ENCODE measurements around the gene CFAP46. TPM values are rescaled to one million over a fixed set of nuclear protein-coding genes. Genes with fewer than 3 reads are reported as not detected.

CFAP46 gene
- total RNA-seq, 1 experiment from 2014 or later, result 0.21 TPM

DNA sequence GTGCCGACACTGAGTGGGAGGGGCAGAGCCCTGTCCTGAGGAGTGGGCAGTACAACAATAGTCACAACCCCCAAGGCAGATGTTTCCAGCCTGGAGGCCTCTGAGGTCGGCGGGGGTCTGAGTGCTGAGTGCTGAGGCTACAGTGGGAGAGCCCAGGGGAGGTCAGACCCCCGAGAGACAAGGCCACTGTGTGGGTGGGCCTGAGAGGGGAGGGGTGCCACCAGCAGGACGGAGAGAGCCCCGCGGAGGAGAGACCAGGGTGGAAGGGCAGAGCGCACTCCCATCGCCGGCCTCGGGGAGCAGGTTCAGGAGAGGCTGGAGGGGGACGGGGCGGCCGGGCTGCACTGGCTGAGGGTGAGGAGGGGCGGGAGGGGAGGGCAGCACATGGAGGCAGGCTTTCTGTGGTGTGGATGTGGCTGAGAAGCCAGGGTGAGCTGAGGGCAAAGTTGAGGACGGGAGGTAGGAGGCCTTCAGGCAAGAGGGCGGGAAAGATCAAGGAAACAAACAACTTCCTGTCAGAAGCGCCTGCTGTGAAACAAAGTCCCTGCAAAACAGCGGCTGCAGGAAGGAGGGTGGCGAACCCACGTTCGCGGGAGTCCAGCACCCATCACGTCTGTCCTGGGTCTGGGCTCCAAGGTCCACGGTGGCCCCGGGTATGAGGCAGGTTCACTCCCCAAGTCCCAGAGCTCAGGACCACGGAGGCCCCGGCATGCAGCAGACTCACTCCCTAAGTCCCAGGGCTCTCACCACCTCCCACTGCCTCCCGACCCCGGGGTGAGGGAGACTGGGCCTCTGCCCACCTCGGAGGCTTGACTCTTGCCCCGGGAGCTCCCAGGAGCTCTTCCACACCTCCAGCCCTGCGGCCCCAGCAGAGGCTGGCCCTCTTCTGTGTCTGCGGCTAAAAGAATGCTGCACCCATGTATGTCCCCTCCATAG lies 79.6 kb downstream of the CFAP46 start:
- no peak overlapping the region for H3K4me3 ChIP-seq
- H3K9me3 ChIP-seq (replicated peaks), result no peaks in the 10 kb centered on the region
- no peaks in the 10 kb centered on the region for H3K36me3 ChIP-seq
- H3K27ac ChIP-seq, result no peak overlapping the region
- no peaks in the 10 kb centered on the region for H3K4me1 ChIP-seq (replicated peaks)
- peak in 1 of 2 experiments; percentile 42 for DNase-seq (ENCODE audit: low read depth in 1 of 2, low spot score in 2 of 2)
- no peaks in the 10 kb centered on the region for H3K27me3 ChIP-seq (replicated peaks)

- peak in 1 of 2 experiments; percentile 45 for DNase-seq (ENCODE audit: low read depth in 1 of 2, low spot score in 2 of 2)
- H3K4me3 ChIP-seq, result no peak overlapping the region
- no peaks in the 10 kb centered on the region for H3K36me3 ChIP-seq
- H3K9me3 ChIP-seq (replicated peaks), result no peaks in the 10 kb centered on the region
- H3K4me1 ChIP-seq (replicated peaks), result no peaks in the 10 kb centered on the region
- no peaks in the 10 kb centered on the region for H3K27me3 ChIP-seq (replicated peaks)
- no peak overlapping the region for H3K27ac ChIP-seq
Measured at GRCh38 chr10:132861884-132862461, 80.4 kb downstream of the CFAP46 start.

DNA sequence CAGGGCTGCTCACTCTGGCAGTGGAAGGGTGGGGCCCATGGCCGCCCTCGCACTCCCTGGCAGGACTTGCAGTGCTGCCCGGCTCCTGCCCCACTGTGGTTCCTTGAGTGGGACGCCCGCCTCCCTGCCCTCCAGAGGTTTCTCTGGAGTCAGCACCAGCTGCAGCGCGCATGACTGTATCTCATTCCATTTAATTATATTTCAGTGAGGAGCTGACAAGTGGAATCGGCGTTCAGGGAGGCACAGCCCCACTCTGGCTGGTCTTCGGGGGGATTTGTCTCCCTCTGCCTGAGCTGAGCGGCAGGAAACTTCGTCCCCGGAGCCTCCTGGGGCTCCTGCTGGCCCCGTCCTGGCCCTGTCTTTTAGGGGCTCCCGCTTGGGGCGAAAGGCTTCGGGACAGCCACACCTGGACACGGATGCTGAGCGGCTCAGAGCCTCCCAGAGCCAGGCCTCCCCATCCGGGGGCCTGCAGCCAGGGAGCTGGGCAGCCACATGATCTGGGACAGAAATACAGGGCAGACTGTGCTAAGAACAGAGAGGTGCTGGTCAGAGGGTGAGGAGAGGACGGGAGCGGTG lies 81.2 kb downstream of the CFAP46 start:
- Histone ChIP-seq H3K36me3 (no peaks in the 10 kb centered on the region), H3K9me3 (replicated peaks) (no peaks in the 10 kb centered on the region), H3K4me3 (no peak overlapping the region), H3K27me3 (replicated peaks) (no peaks in the 10 kb centered on the region), H3K4me1 (replicated peaks) (no peaks in the 10 kb centered on the region), H3K27ac (no peak overlapping the region)
- DNase-seq (ENCODE audit: low read depth in 1 of 2, low spot score in 2 of 2), result no peak

GRCh38 chr10:132860532-132860931 lies 81.8 kb downstream of the CFAP46 start:
- Histone ChIP-seq H3K4me1 (replicated peaks) (no peaks in the 10 kb centered on the region), H3K36me3 (no peaks in the 10 kb centered on the region), H3K27me3 (replicated peaks) (no peaks in the 10 kb centered on the region), H3K9me3 (replicated peaks) (no peaks in the 10 kb centered on the region), H3K27ac (no peak overlapping the region), H3K4me3 (no peak overlapping the region)
- DNase-seq (ENCODE audit: low read depth in 1 of 2, low spot score in 2 of 2), result no peak

DNA sequence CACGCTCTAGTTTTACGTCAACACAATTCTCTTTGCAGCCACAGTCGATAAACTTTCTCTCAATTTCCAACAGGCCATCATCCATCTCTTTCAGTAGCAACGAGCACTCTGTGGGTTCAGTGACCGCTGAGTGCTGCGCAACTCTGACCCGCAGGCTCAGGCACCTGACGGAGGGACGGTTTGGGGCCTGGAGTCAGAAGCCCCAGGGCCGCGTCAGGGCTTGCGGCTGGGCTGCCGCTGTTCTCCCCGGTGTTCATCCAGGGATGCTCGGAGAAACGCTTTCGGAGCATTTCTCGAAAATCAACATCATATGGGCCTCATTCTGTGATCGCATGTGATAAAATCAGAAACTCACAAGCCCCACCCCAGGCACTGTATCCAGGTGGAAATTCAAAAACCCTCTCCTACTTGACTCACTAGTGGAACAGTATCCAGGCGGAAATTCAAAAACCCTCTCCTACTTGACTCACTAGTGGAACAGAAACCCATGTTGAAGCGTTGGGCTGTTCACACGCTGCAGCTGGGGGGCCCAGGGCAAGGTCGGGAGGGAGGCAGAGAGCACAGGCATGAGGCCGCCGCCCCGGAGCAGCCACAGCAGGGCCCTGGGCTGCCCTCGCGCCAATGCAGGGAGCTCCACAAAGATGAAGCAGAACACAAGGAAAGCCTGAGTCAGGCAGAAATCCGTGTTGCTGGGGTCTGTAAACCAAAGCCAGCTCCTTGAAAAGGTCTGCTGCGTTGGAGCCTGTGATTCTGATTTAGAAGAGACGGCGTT lies 83.1 kb downstream of the CFAP46 start:
- Histone ChIP-seq H3K4me1 (replicated peaks) (no peaks in the 10 kb centered on the region), H3K9me3 (replicated peaks) (no peaks in the 10 kb centered on the region), H3K4me3 (no peak overlapping the region), H3K36me3 (no peaks in the 10 kb centered on the region), H3K27ac (no peak overlapping the region), H3K27me3 (replicated peaks) (peaks cover 7% of the 10 kb centered on the region; the same call in 1 of the 2 replicates)
- DNase-seq (ENCODE audit: low read depth in 1 of 2, low spot score in 2 of 2), result no peak

GRCh38 chr10:132858121-132859081 lies 84.0 kb downstream of the CFAP46 start:
- DNase-seq (ENCODE audit: low read depth in 1 of 2, low spot score in 2 of 2), result no peak
- Histone ChIP-seq H3K27ac (no peak overlapping the region), H3K36me3 (no peaks in the 10 kb centered on the region), H3K9me3 (replicated peaks) (no peaks in the 10 kb centered on the region), H3K27me3 (replicated peaks) (peaks cover 11% of the 10 kb centered on the region; the same call in 1 of the 2 replicates), H3K4me3 (no peak overlapping the region), H3K4me1 (replicated peaks) (no peaks in the 10 kb centered on the region)

DNA sequence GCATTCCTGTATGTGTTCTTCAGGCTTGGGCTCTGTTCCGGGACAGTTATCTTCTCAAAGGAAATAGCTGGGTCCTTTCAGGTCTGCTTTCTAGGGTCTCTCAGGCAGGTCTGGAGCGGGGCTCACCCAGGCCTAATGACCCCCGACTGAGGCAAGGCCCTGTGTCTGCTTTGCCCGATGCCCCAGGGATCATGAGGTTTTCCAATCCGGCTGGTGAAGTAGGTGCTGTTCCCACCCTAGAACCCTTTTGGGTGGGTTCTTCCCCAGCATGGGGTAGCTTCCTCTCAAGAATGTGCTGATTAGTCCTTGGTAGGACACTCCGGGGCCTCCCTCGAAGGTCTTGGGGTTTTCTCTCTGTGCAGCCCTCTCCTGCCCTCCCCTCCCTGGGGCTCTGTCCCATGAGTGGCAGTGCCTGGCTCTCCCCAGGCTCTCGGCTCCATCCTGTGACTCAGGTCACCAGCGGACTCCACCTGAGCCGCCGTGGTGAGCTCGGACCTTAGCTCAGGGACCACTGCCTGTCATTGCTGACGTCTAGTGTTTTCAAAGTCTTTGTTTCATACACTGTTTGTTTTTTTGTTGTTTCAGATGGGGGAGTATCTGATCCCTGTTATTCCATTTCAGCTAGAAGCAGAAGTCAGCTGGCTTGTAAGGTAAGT lies 85.4 kb downstream of the CFAP46 start:
- H3K9me3 ChIP-seq (replicated peaks), result no peaks in the 10 kb centered on the region
- H3K27me3 ChIP-seq (replicated peaks), result peaks cover 16% of the 10 kb centered on the region; the same call in 1 of the 2 replicates

DNA sequence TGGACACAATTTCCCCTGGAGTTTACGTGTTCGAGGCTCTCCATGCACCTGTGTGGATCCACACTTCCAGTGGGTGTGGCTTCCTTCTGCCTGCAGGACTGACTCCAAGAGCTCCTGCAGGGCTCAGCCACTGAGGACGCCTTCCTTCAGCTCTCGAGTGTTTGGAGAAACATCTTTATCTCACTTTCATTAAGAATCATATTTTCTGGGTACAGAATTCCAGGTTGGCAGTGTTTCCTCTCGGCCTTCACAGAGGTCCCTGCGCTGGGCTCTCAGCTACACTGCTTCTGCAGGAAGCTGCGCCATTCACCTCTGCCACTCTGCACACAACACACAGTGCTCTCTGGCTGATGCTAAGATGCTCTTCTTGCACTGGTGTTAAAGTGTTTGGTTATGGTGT lies 86.5 kb downstream of the CFAP46 start:
- H3K4me3 ChIP-seq, result no peak overlapping the region
- DNase-seq (ENCODE audit: low read depth in 1 of 2, low spot score in 2 of 2), result peak in 1 of 2 experiments; percentile 31
- H3K4me1 ChIP-seq (replicated peaks), result no peaks in the 10 kb centered on the region
- no peak overlapping the region for H3K27ac ChIP-seq
- no peaks in the 10 kb centered on the region for H3K36me3 ChIP-seq
- no peaks in the 10 kb centered on the region for H3K9me3 ChIP-seq (replicated peaks)
- peaks cover 16% of the 10 kb centered on the region; the same call in 1 of the 2 replicates for H3K27me3 ChIP-seq (replicated peaks)

More for the DNA sequence above, 85.4 kb downstream of the CFAP46 start:
- Histone ChIP-seq H3K4me3 (no peak overlapping the region), H3K27ac (no peak overlapping the region), H3K36me3 (no peaks in the 10 kb centered on the region), H3K4me1 (replicated peaks) (no peaks in the 10 kb centered on the region)
- DNase-seq (ENCODE audit: low read depth in 1 of 2, low spot score in 2 of 2), result peak in 1 of 2 experiments; percentile 13

DNA sequence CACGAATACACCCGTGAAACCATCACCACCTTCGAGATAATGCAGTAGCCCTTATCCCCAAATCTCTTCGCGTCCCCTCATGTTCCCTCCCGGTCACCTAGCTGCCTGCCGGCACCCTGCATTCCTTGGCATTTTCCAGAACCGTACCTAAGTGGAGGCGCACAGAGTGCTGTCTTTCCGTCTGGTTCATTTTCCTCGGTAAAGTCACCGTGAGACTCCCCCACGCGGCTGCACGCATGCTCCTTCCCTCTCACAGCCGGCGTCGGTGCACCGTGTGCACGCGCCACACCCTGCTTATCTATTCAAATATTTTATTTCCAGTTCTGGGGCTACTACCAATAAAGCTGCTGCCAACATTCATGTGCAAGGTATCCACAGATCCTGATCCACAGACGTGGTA lies 90.9 kb downstream of the CFAP46 start:
- Histone ChIP-seq H3K27ac (no peak overlapping the region), H3K4me3 (no peak overlapping the region), H3K9me3 (replicated peaks) (no peaks in the 10 kb centered on the region), H3K4me1 (replicated peaks) (no peaks in the 10 kb centered on the region), H3K36me3 (no peaks in the 10 kb centered on the region), H3K27me3 (replicated peaks) (peaks cover 42% of the 10 kb centered on the region)
- peak in 1 of 2 experiments; percentile 25 for DNase-seq (ENCODE audit: low read depth in 1 of 2, low spot score in 2 of 2)

DNA sequence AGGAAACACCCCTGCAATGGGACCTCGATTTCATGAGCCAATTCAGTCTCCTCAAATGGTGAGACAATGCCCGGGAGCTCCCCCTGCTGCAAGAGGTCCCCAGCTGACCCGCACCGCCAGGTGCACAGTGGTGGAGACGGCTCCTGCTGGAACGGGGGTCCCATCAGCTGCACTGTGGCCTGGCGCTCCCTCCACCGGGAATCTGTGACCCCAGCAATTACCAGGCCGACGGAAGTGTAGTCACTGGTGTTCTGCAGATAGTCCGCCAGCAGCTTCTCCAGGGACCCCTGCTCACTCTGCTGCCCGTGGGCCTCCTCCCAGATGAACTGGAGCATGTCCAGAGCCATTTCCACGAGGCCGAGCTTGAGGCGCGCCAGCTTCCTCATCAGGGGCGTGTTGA lies 91.5 kb downstream of the CFAP46 start:
- Histone ChIP-seq H3K36me3 (no peaks in the 10 kb centered on the region), H3K4me3 (no peak overlapping the region), H3K4me1 (replicated peaks) (no peaks in the 10 kb centered on the region), H3K9me3 (replicated peaks) (no peaks in the 10 kb centered on the region), H3K27me3 (replicated peaks) (peaks cover 42% of the 10 kb centered on the region), H3K27ac (no peak overlapping the region)
- peak in 1 of 2 experiments; percentile 38 for DNase-seq (ENCODE audit: low read depth in 1 of 2, low spot score in 2 of 2)

DNA sequence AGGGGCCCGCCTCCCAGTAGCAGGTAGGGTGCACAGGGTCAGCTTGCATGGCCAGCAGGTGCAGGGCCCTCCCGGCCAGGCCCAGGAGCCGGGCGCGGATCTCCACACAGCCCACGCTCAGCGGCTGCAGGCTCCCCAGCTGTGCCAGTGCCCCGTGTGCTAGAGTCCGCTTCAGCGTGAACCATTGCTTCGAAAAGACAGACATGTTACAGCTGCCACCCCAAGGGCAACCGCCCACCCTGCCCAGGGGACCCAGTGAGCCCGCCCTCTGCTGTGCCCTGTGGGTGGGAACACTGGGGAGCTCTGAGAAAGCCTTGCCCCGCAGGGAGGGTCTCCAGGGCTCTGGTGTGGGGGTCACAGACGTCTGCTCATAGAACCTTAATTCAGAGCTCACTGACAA lies 92.1 kb downstream of the CFAP46 start:
- Histone ChIP-seq H3K9me3 (replicated peaks) (no peaks in the 10 kb centered on the region), H3K27me3 (replicated peaks) (peaks cover 42% of the 10 kb centered on the region), H3K4me1 (replicated peaks) (no peaks in the 10 kb centered on the region), H3K36me3 (no peaks in the 10 kb centered on the region), H3K4me3 (no peak overlapping the region), H3K27ac (no peak overlapping the region)
- DNase-seq (ENCODE audit: low read depth in 1 of 2, low spot score in 2 of 2), result peak in 1 of 2 experiments; percentile 32

DNA sequence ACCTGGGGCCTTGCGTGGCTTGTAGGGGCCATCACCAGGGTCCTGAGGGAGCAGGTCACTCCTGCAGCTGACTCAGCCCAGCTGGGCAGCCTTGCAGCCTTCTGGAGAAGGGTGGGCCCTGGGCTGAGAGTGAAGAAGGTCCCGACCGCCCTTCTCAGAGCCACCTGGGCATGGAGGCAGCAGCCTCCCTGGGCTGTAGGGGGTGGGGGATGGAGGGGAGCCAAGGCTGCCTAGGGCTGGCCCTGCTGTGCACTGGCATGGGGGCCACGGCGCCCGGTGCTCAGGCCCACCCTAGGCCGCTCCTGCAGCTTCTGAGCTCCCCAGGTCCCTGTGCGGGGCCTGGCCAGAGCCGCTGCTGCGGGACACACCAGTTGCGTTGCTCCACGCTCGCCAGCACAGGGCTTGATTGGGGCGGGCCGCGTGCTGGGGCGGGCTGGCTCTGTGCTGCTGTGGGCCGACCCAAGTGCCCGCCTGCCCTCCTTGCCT lies 92.8 kb downstream of the CFAP46 start:
- Histone ChIP-seq H3K4me1 (replicated peaks) (no peaks in the 10 kb centered on the region), H3K27me3 (replicated peaks) (peaks cover 36% of the 10 kb centered on the region), H3K36me3 (no peaks in the 10 kb centered on the region), H3K9me3 (replicated peaks) (no peaks in the 10 kb centered on the region), H3K27ac (no peak overlapping the region), H3K4me3 (no peak overlapping the region)
- DNase-seq (ENCODE audit: low read depth in 1 of 2, low spot score in 2 of 2), result no peak
